K562 (cell line): ENCODE results near the gene STXBP6. TPM values are rescaled to one million over a fixed set of nuclear protein-coding genes. Genes with fewer than 3 reads are reported as not detected.

Experiments used
- ATAC-seq: fragments of 200-7000 bp; cut with Tn5 transposase; 3 replicates; pipeline ENCODE4 v1.9.1; 2020; ENCODE audit warnings: moderate library complexity
- BruUV-seq: library from RNA; stranded (reverse); fragments of 400-500 nt; replicated peaks from 2 replicates; lab custom pipeline; 2021; lab: Mats Ljungman, UMichigan
- CTCF ChIA-PET: fragments of 300-600 bp; formaldehyde crosslinking; extraction: SDS; loops from one replicate; lab custom pipeline; 2021; ENCODE audit warnings: low intra/inter-chr PET ratio; lab: Yijun Ruan, JAX
- POLR2A ChIA-PET: fragments of 300-600, 350-650 bp; sonication (Branson Sonifier 250); formaldehyde crosslinking; extraction: SDS; loops from one replicate; lab custom pipeline; 2021; ENCODE audit warnings: antibody characterized with exemption, inconsistent platforms; lab: Yijun Ruan, JAX
- DNase-seq, 4 experiments: peaks; one replicate each; pipeline versions ENCODE4 v3.0.0 to v3.0.0-alpha.2; 2011 to 2018; ENCODE audit warnings: low spot score in 3 of 4, mixed read lengths in 3 of 4; ENCODE audit errors: extremely low read depth in 1 of 4
- FAIRE-seq: peaks from 2 replicates; lab custom pipeline; 2011; peaks lifted over from hg19 to GRCh38; lab: Jason Lieb, UNC
- H2AFZ ChIP-seq: 2 replicates; pipeline ENCODE4 v1.6.0; 2011; ENCODE audit warnings: low read depth, low read length, control low read depth, inconsistent platforms
- H3K27ac ChIP-seq: fragments of 200-600 bp; 3 replicates; pipeline ENCODE4 v1.8.0; 2011; ENCODE audit warnings: low read depth, mild to moderate bottlenecking, control low read depth, inconsistent platforms, low read length, moderate library complexity, mixed read lengths; ENCODE audit errors: extremely low read depth
- H3K27me3 ChIP-seq, 2 experiments: fragments of 300-600 bp in 1 of 2; 2 replicates in 1 of 2; 3 replicates in 1 of 2; pipeline versions ENCODE4 v1.6.0 to v1.8.0; 2011; ENCODE audit warnings: inconsistent platforms in 2 of 2, low read length in 2 of 2, mild to moderate bottlenecking in 1 of 2, mixed read lengths in 1 of 2, moderate library complexity in 1 of 2; ENCODE audit not compliant: control insufficient read depth in 2 of 2, insufficient read depth in 2 of 2
- H3K36me3 ChIP-seq: fragments of 300-600 bp; 3 replicates; pipeline ENCODE4 v1.8.0; 2011; ENCODE audit warnings: mild to moderate bottlenecking, low read length, inconsistent platforms; ENCODE audit not compliant: control insufficient read depth, insufficient read depth
- H3K4me1 ChIP-seq, 2 experiments: fragments of 200-600 bp in 1 of 2; replicated peaks in 1 of 2; 2 replicates in 1 of 2; 3 replicates in 1 of 2; pipeline versions ENCODE4 v1.5.1 to v1.8.0; 2011; ENCODE audit warnings: inconsistent platforms in 2 of 2, low read length in 2 of 2, mild to moderate bottlenecking in 1 of 2, mixed read lengths in 1 of 2, moderate library complexity in 1 of 2; ENCODE audit not compliant: control insufficient read depth in 2 of 2, insufficient read depth in 2 of 2
- H3K4me2 ChIP-seq: 2 replicates; pipeline ENCODE4 v1.6.1; 2011; ENCODE audit warnings: low read length, control low read depth, inconsistent platforms, mixed read lengths; ENCODE audit not compliant: insufficient read depth
- H3K4me3 ChIP-seq: fragments of 200-600 bp; sonication (generic), shearing (Covaris generic); 2 replicates; pipeline ENCODE4 v1.5.1; 2016; ENCODE audit warnings: control low read depth, inconsistent platforms
- H3K79me2 ChIP-seq: fragments of 200-600 bp; 3 replicates; pipeline ENCODE4 v1.8.0; 2011; ENCODE audit warnings: low read length, inconsistent platforms; ENCODE audit not compliant: control insufficient read depth, insufficient read depth
- H3K9ac ChIP-seq, 2 experiments: 2 replicates each; pipeline versions ENCODE4 v1.6.0 to v1.6.1; 2011; ENCODE audit warnings: low read depth in 2 of 2, low read length in 2 of 2, control low read depth in 1 of 2, inconsistent platforms in 1 of 2, mild to moderate bottlenecking in 1 of 2, mixed read lengths in 1 of 2; ENCODE audit not compliant: insufficient read depth in 1 of 2
- H3K9me1 ChIP-seq: one replicate; pipeline ENCODE4 v1.6.0; 2011; ENCODE audit warnings: inconsistent platforms, mild to moderate bottlenecking, low read length, moderate library complexity; ENCODE audit not compliant: control insufficient read depth, insufficient read depth
- H3K9me3 ChIP-seq: replicated peaks from 2 replicates; pipeline ENCODE4 v1.5.1; 2011; ENCODE audit warnings: low read depth, low read length, inconsistent platforms; ENCODE audit not compliant: control insufficient read depth, insufficient read depth
- H4K20me1 ChIP-seq: replicated peaks from 2 replicates; pipeline ENCODE4 v1.6.1; 2011; ENCODE audit warnings: low read length, inconsistent platforms, mixed read lengths; ENCODE audit not compliant: control insufficient read depth, insufficient read depth
- BCOR ChIP-seq: fragments of 450-650 bp; IDR thresholded peaks from 2 replicates; pipeline ENCODE4 v1.6.1; 2016
- DPF2 ChIP-seq: fragments of 450-650 bp; IDR thresholded peaks from 2 replicates; pipeline ENCODE4 v1.6.1; 2016
- MIER1 ChIP-seq: fragments of 450-650 bp; IDR thresholded peaks from 2 replicates; pipeline ENCODE4 v1.6.1; 2016; ENCODE audit warnings: antibody characterized with exemption, mild to moderate bottlenecking, low read depth
- NELFE ChIP-seq: IDR thresholded peaks from 2 replicates; pipeline ENCODE4 v1.6.1; 2011; ENCODE audit warnings: mild to moderate bottlenecking; ENCODE audit not compliant: insufficient read depth, insufficient read length
- NR2C1 ChIP-seq, 2 experiments: fragments of 450-650 bp; IDR thresholded peaks; 2 replicates each; pipeline ENCODE4 v1.6.1; 2017; ENCODE audit warnings: mild to moderate bottlenecking in 2 of 2, antibody characterized with exemption in 1 of 2, inconsistent platforms in 1 of 2, missing compliant biosample characterization in 1 of 2, missing genetic modification characterization in 1 of 2
- RBFOX2 ChIP-seq: fragments of 200-400 bp; formaldehyde crosslinking; IDR thresholded peaks from 2 replicates; pipeline ENCODE4 v1.6.1; 2017; ENCODE audit warnings: low read depth, mild to moderate bottlenecking, low read length, moderate library complexity
- ZNF644 ChIP-seq: fragments of 200-800 bp; sonication (Bioruptor generic); IDR thresholded peaks from 2 replicates; pipeline ENCODE4 v1.6.1; 2016; ENCODE audit warnings: low read depth, missing genetic modification characterization, missing compliant biosample characterization
- WGBS: fragments of 100-300 bp; shearing (Covaris generic); methylation state at CpG from one replicate; pipeline ENCODE4 v1.1.6; 2016; ENCODE audit warnings: low coverage, mixed read lengths; ENCODE audit not compliant: insufficient coverage; ENCODE audit errors: missing lambda C conversion rate; 5-methylcytosine and 5-hydroxymethylcytosine counted together
- in situ Hi-C: fragments of 300-500 bp; cut with MboI; formaldehyde crosslinking; loops from 4 replicates; pipeline ENCODE4 v1.15.0; 2018; ENCODE audit warnings: inconsistent platforms, mixed read lengths
- intact Hi-C: fragments of 100-400 bp; cut with micrococcal nuclease; formaldehyde crosslinking; loops from 2 replicates; pipeline ENCODE4 v1.14.2; 2022
- polyA plus RNA-seq, 8 experiments: library from polyadenylated mRNA; depleted of rRNA in 4 of 8; stranded (reverse) in 5 of 8; unstranded in 3 of 8; fragments of >200 nt; fragmentation: Nextera tagmentation in 2 of 8; fragmentation: Illumina TruSeq in 1 of 8; extraction: Ambion mirVana in 2 of 8; extraction: Trizol in 1 of 8; gene quantifications; 2 replicates each; pipeline versions ENCODE4 v1.2.1 to v1.2.3, GENCODE V29; 2011 to 2014; ENCODE audit warnings: inconsistent platforms in 1 of 8, missing spikeins in 1 of 8
- total RNA-seq, 7 experiments: library from RNA; depleted of rRNA in 6 of 7; stranded (reverse); fragments of >200 nt in 6 of 7; fragmentation: Illumina TruSeq in 2 of 7; extraction: Trizol in 2 of 7; gene quantifications; 2 replicates each; pipeline versions ENCODE4 v1.2.1 to v1.2.3, GENCODE V29; 2011 to 2021; ENCODE audit warnings: low replicate concordance in 1 of 7

The STXBP6 gene
- total and polyA plus RNA-seq, 9 of the 15 experiments (the other 6 are each of a cell fraction or from before 2014, with no cell fraction given): 0.27 to 0.89 (median 0.59) TPM

DNA sequence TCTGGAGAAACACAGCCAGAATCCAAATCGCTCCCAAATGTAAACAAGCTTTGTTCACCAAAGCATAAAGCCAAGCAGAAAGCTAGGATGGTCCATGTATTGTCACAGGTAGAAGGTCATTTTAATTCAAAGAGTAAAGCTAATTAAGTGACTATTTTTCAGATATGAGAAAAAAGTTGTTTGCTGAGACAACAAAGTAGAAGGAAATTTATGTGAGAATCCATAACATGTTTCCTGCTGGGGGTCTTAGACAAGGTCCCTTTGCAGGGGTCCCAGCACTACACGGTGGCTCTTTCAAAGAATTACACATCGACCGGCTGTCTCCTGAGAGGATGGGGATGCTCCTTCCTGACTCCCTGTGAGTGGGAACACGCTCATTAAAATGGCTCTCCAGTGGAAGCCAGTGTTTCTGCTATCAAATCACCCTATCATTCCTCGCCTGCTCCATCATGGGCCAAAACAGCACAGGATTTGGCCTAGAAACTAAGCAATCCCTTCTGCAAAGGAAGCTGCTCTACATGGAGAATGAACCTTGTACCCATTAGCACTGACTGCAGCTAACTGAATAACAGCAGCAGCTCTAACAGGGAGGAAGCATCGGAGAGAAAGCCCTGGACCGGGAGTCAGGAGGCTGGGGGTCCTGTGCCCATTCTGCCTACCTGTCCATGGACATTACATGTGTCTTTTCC, 175.3 kb downstream of the STXBP6 start:
- H3K9me1 ChIP-seq: no peaks in the 10 kb centered on the region
- intact Hi-C loops (no loop called here), in situ Hi-C loops (no loop called here)
- H3K27me3 ChIP-seq: no peaks in the 10 kb centered on the region
- H3K4me3 ChIP-seq: no peak overlapping the region
- no peak overlapping the region for H3K9ac ChIP-seq
- no peaks in the 10 kb centered on the region for H3K36me3 ChIP-seq
- ChIA-PET CTCF (no interaction called here), POLR2A (interaction anchor here (1.1 kb wide), 1 partner anchor 10 kb away, joined by 3 read pairs; no protein-coding TSS in a partner anchor)
- ATAC-seq: no peak
- no peak overlapping the region for H2AFZ ChIP-seq
- H3K27ac ChIP-seq: no peak overlapping the region
- FAIRE-seq: no peak
- H3K9me3 ChIP-seq: no peaks in the 10 kb centered on the region
- no peaks in the 10 kb centered on the region for H3K79me2 ChIP-seq
- no TSS peak for BruUV-seq
- no peak overlapping the region for H3K4me2 ChIP-seq
- no peak for DNase-seq
- no peaks in the 10 kb centered on the region for H3K4me1 ChIP-seq
- 3% methylated on average over 7 of the region's 8 CpGs for WGBS
- TF ChIP-seq NR2C1 (IDR thresholded peaks at IDR 0.05) (no peak), NR2C1 (tag; IDR thresholded peaks at IDR 0.05) (no peak), MIER1 (no peak), BCOR (no peak), NELFE (no peak), ZNF644 (tag) (no peak), DPF2 (no peak), RBFOX2 (no peak)
- TF ChIP-seq, all 486 proteins: peak for 0
- H4K20me1 ChIP-seq: no peaks in the 10 kb centered on the region
